CD14-positive monocyte (primary cell): Measurements from ENCODE around the gene ARID1B. TPM values are rescaled to one million over a fixed set of nuclear protein-coding genes. Genes with fewer than 3 reads are reported as not detected.

ENCODE experiments used
- DNase-seq, 3 donors: peaks; one replicate each; pipeline ENCODE4 v3.0.0-alpha.2; 2011 to 2022
- H2AFZ ChIP-seq: 2 replicates; pipeline ENCODE4 v1.6.0; 2012; ENCODE audit warnings: mild to moderate bottlenecking, low read depth, low read length, inconsistent platforms; ENCODE audit not compliant: insufficient read depth, poor library complexity, severe bottlenecking
- H3K27ac ChIP-seq, 2 donors: 1 replicate in 1 of 2; 2 replicates in 1 of 2; pipeline ENCODE4 v1.5.1; 2012 to 2013; ENCODE audit warnings: low read length in 2 of 2, control low read depth in 1 of 2, inconsistent platforms in 1 of 2, low read depth in 1 of 2, mild to moderate bottlenecking in 1 of 2
- H3K27me3 ChIP-seq, 2 donors: one replicate each; pipeline versions ENCODE4 v1.6.0 to v1.6.1; 2011 to 2013; ENCODE audit warnings: low read length in 2 of 2; ENCODE audit not compliant: control insufficient read depth in 2 of 2, insufficient read depth in 2 of 2
- H3K36me3 ChIP-seq, 2 donors: replicated peaks in 1 of 2; 1 replicate in 1 of 2; 2 replicates in 1 of 2; pipeline versions ENCODE4 v1.5.1 to v1.6.1; 2012 to 2013; ENCODE audit warnings: low read length in 2 of 2, control low read depth in 1 of 2, inconsistent platforms in 1 of 2, mild to moderate bottlenecking in 1 of 2; ENCODE audit not compliant: insufficient read depth in 2 of 2, control insufficient read depth in 1 of 2
- H3K4me1 ChIP-seq, 2 donors: 1 replicate in 1 of 2; 2 replicates in 1 of 2; pipeline versions ENCODE4 v1.5.1 to v1.6.1; 2012 to 2013; ENCODE audit warnings: low read length in 2 of 2, control low read depth in 1 of 2, inconsistent platforms in 1 of 2, mild to moderate bottlenecking in 1 of 2, moderate library complexity in 1 of 2; ENCODE audit not compliant: insufficient read depth in 2 of 2, control insufficient read depth in 1 of 2
- H3K4me2 ChIP-seq: replicated peaks from 2 replicates; pipeline ENCODE3; 2012; ENCODE audit warnings: low read length, moderate library complexity, mild to moderate bottlenecking; ENCODE audit not compliant: poor library complexity, severe bottlenecking; ENCODE audit errors: extremely low read depth
- H3K4me3 ChIP-seq, 3 experiments: fragments of 200-600 bp in 1 of 3; sonication (generic) in 1 of 3; replicated peaks in 1 of 3; 1 replicate in 2 of 3; 2 replicates in 1 of 3; pipeline ENCODE4 v1.5.1; 2011 to 2013; ENCODE audit warnings: low read length in 3 of 3, mild to moderate bottlenecking in 3 of 3, control low read depth in 2 of 3, low read depth in 2 of 3, inconsistent platforms in 1 of 3, moderate library complexity in 1 of 3
- H3K79me2 ChIP-seq: 2 replicates; pipeline ENCODE4 v1.6.0; 2012; ENCODE audit warnings: mild to moderate bottlenecking, control low read depth, inconsistent platforms, low read length, moderate library complexity; ENCODE audit not compliant: insufficient read depth
- H3K9ac ChIP-seq: 2 replicates; pipeline ENCODE4 v1.6.0; 2017; ENCODE audit warnings: low read length, mild to moderate bottlenecking; ENCODE audit not compliant: insufficient read depth, poor library complexity, severe bottlenecking
- H3K9me3 ChIP-seq, 2 donors: replicated peaks in 1 of 2; 1 replicate in 1 of 2; 2 replicates in 1 of 2; pipeline versions ENCODE4 v1.5.1 to v1.6.1; 2012 to 2013; ENCODE audit warnings: low read length in 2 of 2, control low read depth in 1 of 2; ENCODE audit not compliant: control insufficient read depth in 1 of 2, insufficient read depth in 1 of 2
- H4K20me1 ChIP-seq: 2 replicates; pipeline ENCODE4 v1.6.0; 2012; ENCODE audit warnings: mild to moderate bottlenecking, low read length, control low read depth, moderate library complexity; ENCODE audit not compliant: insufficient read depth
- H3K27ac Mint-ChIP-seq, 7 donors: one replicate each; pipeline ENCODE4 v1.8.0; 2020; ENCODE audit warnings: mild to moderate bottlenecking in 7 of 7, mixed read lengths in 7 of 7, moderate library complexity in 6 of 7, inconsistent platforms in 2 of 7
- H3K27me3 Mint-ChIP-seq, 3 donors: one replicate each; pipeline ENCODE4 v1.8.0; 2021 to 2022; ENCODE audit warnings: low read depth in 3 of 3, mild to moderate bottlenecking in 3 of 3, mixed read lengths in 3 of 3, moderate library complexity in 3 of 3, inconsistent platforms in 1 of 3
- H3K36me3 Mint-ChIP-seq, 2 donors: one replicate each; pipeline ENCODE4 v1.8.0; 2020; ENCODE audit warnings: mixed read lengths in 2 of 2, inconsistent platforms in 1 of 2, mild to moderate bottlenecking in 1 of 2
- H3K4me1 Mint-ChIP-seq: one replicate; pipeline ENCODE4 v1.8.0; 2020; ENCODE audit warnings: mild to moderate bottlenecking, mixed read lengths
- H3K4me3 Mint-ChIP-seq, 2 donors: one replicate each; pipeline ENCODE4 v1.8.0; 2020; ENCODE audit warnings: mild to moderate bottlenecking in 2 of 2, mixed read lengths in 2 of 2, moderate library complexity in 1 of 2
- H3K9me3 Mint-ChIP-seq, 7 donors: one replicate each; pipeline ENCODE4 v1.8.0; 2020 to 2022; ENCODE audit warnings: mixed read lengths in 7 of 7, mild to moderate bottlenecking in 6 of 7, moderate library complexity in 6 of 7, inconsistent platforms in 2 of 7
- CTCF ChIP-seq: fragments of 200-600 bp; IDR thresholded peaks from one replicate; pipeline ENCODE4 v1.8.0; 2022; ENCODE audit warnings: antibody characterized with exemption, mild to moderate bottlenecking
- WGBS: methylation state at CpG from one replicate; pipeline ENCODE4 v1.1.5; 2013; ENCODE audit warnings: missing lambda C conversion rate; ENCODE audit not compliant: insufficient coverage; 5-methylcytosine and 5-hydroxymethylcytosine counted together
- intact Hi-C, 2 donors: fragments of 100-400 bp; cut with micrococcal nuclease; formaldehyde crosslinking; loops; one replicate each; pipeline versions ENCODE4 v1.15.0 to v1.15.1; 2023
- polyA plus RNA-seq, 3 donors: library from polyadenylated mRNA; depleted of rRNA in 1 of 3; unstranded in 2 of 3; stranded (reverse) in 1 of 3; fragments of 300-500 nt in 2 of 3; fragments of >200 nt in 1 of 3; fragmentation: Illumina TruSeq in 2 of 3; gene quantifications; 1 replicate in 2 of 3; 2 replicates in 1 of 3; pipeline ENCODE4 v1.2.3, GENCODE V29; 2012 to 2021

ARID1B gene
- polyA plus RNA-seq, 3 donors, result 3.2 to 22.1 (median 3.8) TPM

- Histone ChIP-seq H2AFZ (no peak overlapping the region), H3K4me1 (peaks cover 18 to 29% of the 10 kb centered on the region in 2 donors), H3K9ac (no peak overlapping the region), H3K79me2 (peaks cover 97% of the 10 kb centered on the region), H4K20me1 (peaks cover 96% of the 10 kb centered on the region), H3K9me3 (no peaks in the 10 kb centered on the region), H3K36me3 (no peaks in the 10 kb centered on the region), H3K27ac (no peak overlapping the region), H3K27me3 (no peaks in the 10 kb centered on the region), H3K4me2 (no peak overlapping the region), H3K4me3 (no peak overlapping the region)
- Mint-ChIP-seq H3K4me3 (no peak overlapping the region), H3K9me3 (no peaks in the 10 kb centered on the region), H3K27me3 (peaks cover 0 to 2% (median 2%) of the 10 kb centered on the region in 3 donors), H3K27ac (peak overlapping the region in 3 of 7 donors; percentile 30 to 55 (median 32)), H3K36me3 (peaks cover 0 to 2% of the 10 kb centered on the region in 2 donors), H3K4me1 (peaks cover 43% of the 10 kb centered on the region)
- WGBS, result 90% methylated on average over 11 of the region's 13 CpGs
- DNase-seq, result no peak
- TF ChIP-seq CTCF, result no peak
- intact Hi-C loops, result no loop called here
Measured at GRCh38 chr6:156992020-156992804, 215.0 kb downstream of the ARID1B start.

DNA sequence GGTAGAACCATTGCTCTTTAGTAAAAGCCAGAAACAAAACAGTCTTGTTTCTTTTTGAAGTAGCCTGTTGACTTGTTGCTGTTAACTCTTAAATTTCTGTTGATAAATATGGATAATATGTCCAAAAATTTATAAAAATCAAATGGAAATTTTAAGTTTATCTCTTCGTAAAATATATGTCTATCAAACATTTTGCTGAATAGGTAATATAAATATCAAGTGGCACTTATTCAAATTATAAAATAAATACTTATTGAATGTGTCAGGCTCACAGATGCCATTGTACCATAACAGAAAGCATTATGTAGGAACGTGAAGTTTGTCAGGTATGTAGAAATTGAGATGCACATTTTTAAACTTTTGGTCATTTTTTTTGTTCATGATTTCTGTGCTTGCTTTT, 216.5 kb downstream of the ARID1B start:
- intact Hi-C loops, result no loop called here
- no peaks in the 10 kb centered on the region for H3K36me3 ChIP-seq
- H2AFZ ChIP-seq, result no peak overlapping the region
- peaks cover 32% of the 10 kb centered on the region for H3K4me1 Mint-ChIP-seq
- peaks cover 0 to 3% (median 0%) of the 10 kb centered on the region in 7 donors for H3K9me3 Mint-ChIP-seq
- H3K4me1 ChIP-seq, result peaks cover 14 to 22% of the 10 kb centered on the region in 2 donors
- no peak overlapping the region for H3K27ac Mint-ChIP-seq
- no CpG with 5 or more reads among the region's 2 CpGs for WGBS
- H4K20me1 ChIP-seq, result peaks cover 90% of the 10 kb centered on the region
- H3K27ac ChIP-seq, result no peak overlapping the region
- DNase-seq, result no peak
- no peak for TF ChIP-seq CTCF
- H3K79me2 ChIP-seq, result peaks cover 87% of the 10 kb centered on the region
- no peaks in the 10 kb centered on the region for H3K27me3 ChIP-seq
- no peaks in the 10 kb centered on the region for H3K9me3 ChIP-seq
- H3K4me3 Mint-ChIP-seq, result no peak overlapping the region
- peak overlapping the region; percentile 17 for H3K4me2 ChIP-seq
- peak overlapping the region in 1 of 3 experiments; percentile 29 for H3K4me3 ChIP-seq
- peaks cover 0 to 9% of the 10 kb centered on the region in 2 donors for H3K36me3 Mint-ChIP-seq
- no peak overlapping the region for H3K9ac ChIP-seq
- peaks cover 0 to 2% (median 0%) of the 10 kb centered on the region in 3 donors for H3K27me3 Mint-ChIP-seq
